ENCODE results near the gene IL1RL1.

- no peak for TF ChIP-seq ATF3 (CRISPR knock-in tag; conservative IDR thresholded peaks at IDR 0.05)
- no peak for TF ChIP-seq CDX4 (CRISPR knock-in tag; IDR thresholded peaks at IDR 0.05; ENCODE audit: borderline replicate concordance)
- TF ChIP-seq CTCF (IDR thresholded peaks at IDR 0.05): no peak
- TF ChIP-seq TEAD1 (CRISPR knock-in tag; IDR thresholded peaks at IDR 0.05): no peak
- TF ChIP-seq FOXP1 (CRISPR knock-in tag; IDR thresholded peaks at IDR 0.05; ENCODE audit: borderline replicate concordance): no peak
- no peak for TF ChIP-seq ZNF512 (CRISPR knock-in tag; IDR thresholded peaks at IDR 0.05; ENCODE audit: borderline replicate concordance)
- no peak for TF ChIP-seq MLX (CRISPR knock-in tag; IDR thresholded peaks at IDR 0.05)
- TF ChIP-seq E2F1 (CRISPR knock-in tag; IDR thresholded peaks at IDR 0.05): no peak
- TF ChIP-seq MAX (CRISPR knock-in tag; IDR thresholded peaks at IDR 0.05): no peak
- no peak for TF ChIP-seq ATF2 (CRISPR knock-in tag; IDR thresholded peaks at IDR 0.05; ENCODE audit: borderline replicate concordance, low read depth)
- TF ChIP-seq USF1 (CRISPR knock-in tag; IDR thresholded peaks at IDR 0.05): no peak
- no peak for TF ChIP-seq CREB1 (CRISPR knock-in tag; IDR thresholded peaks at IDR 0.05)
- no peak for TF ChIP-seq SOX15 (CRISPR knock-in tag; IDR thresholded peaks at IDR 0.05)
These were observed 8.9 kb upstream of the IL1RL1 start for GRCh38 chr2:102302458-102302857.

All from WTC11 (cell line).